ENCODE results near the gene RILPL2. TPM values are rescaled to one million over a fixed set of nuclear protein-coding genes. Genes with fewer than 3 reads are reported as not detected.
A peak's percentile ranks its signal among the peaks of the same experiment; 100 is the strongest.

The RILPL2 gene
- total and polyA plus RNA-seq, 9 of the 15 experiments (the other 6 are each of a cell fraction or from before 2014, with no cell fraction given): 0.61 to 5.8 (median 4.3) TPM

GRCh38 chr12:123389560-123390351 is 46.7 kb downstream of the RILPL2 start (continued):
- TF ChIP-seq UBTF (IDR thresholded peaks at IDR 0.05; ENCODE audit: borderline replicate concordance in 1 of 2, low read depth in 2 of 2, low read length in 2 of 2) (peak in 1 of 2 experiments; percentile 42; a peak in 1 of 4 replicates), ELK3 (CRISPR knock-in tag; IDR thresholded peaks at IDR 0.05) (no peak), SLC30A9 (CRISPR knock-in tag; IDR thresholded peaks at IDR 0.05) (no peak), ZBTB2 (IDR thresholded peaks at IDR 0.05) (no peak), CBX3 (IDR thresholded peaks at IDR 0.05; ENCODE audit: borderline replicate concordance in 1 of 2, low read length in 2 of 2) (no peak), NONO (IDR thresholded peaks at IDR 0.05; ENCODE audit: low read depth in 2 of 2, low read length in 1 of 2) (0 out of 4 replicates have a peak, but pooled peaks of 1 of the 2 experiments have one; percentile 17), BACH1 (tag; IDR thresholded peaks at IDR 0.05) (no peak), CEBPZ (IDR thresholded peaks at IDR 0.05; ENCODE audit: borderline replicate concordance, low read depth, low read length) (no peak), NFATC3 (IDR thresholded peaks at IDR 0.05) (no peak), CUX1 (CRISPR knock-in tag; IDR thresholded peaks at IDR 0.05) (no peak)

Measured in K562 (cell line).